Astrocyte (in vitro differentiated cells and primary cell): Measurements from ENCODE around the gene TBC1D9B. TPM values are rescaled to one million over a fixed set of nuclear protein-coding genes. Genes with fewer than 3 reads are reported as not detected.

Source experiments
- DNase-seq: peaks from one replicate; pipeline ENCODE4 v3.0.0-alpha.2; 2010; ENCODE audit warnings: low read depth
- FAIRE-seq: peaks from 2 replicates; lab custom pipeline; 2011; peaks lifted over from hg19 to GRCh38; lab: Jason Lieb, UNC
- H2AFZ ChIP-seq: 2 replicates; pipeline ENCODE4 v1.6.0; 2012; ENCODE audit warnings: low read depth, low read length, inconsistent platforms
- H3K27ac ChIP-seq: 2 replicates; pipeline ENCODE4 v1.5.1; 2011; ENCODE audit warnings: low read depth, low read length, inconsistent platforms
- H3K27me3 ChIP-seq: 2 replicates; pipeline ENCODE4 v1.6.0; 2011; ENCODE audit warnings: low read length, inconsistent platforms; ENCODE audit not compliant: insufficient read depth
- H3K36me3 ChIP-seq: 2 replicates; pipeline ENCODE4 v1.5.1; 2011; ENCODE audit warnings: low read length, inconsistent platforms; ENCODE audit not compliant: insufficient read depth
- H3K4me1 ChIP-seq: 2 replicates; pipeline ENCODE4 v1.5.1; 2011; ENCODE audit warnings: low read length, inconsistent platforms; ENCODE audit not compliant: insufficient read depth
- H3K4me2 ChIP-seq: 2 replicates; pipeline ENCODE4 v1.6.0; 2012; ENCODE audit warnings: low read length, inconsistent platforms
- H3K4me3 ChIP-seq: 2 replicates; pipeline ENCODE4 v1.5.1; 2011; ENCODE audit warnings: low read depth, mild to moderate bottlenecking, low read length, inconsistent platforms; ENCODE audit not compliant: insufficient read depth
- H3K79me2 ChIP-seq: 2 replicates; pipeline ENCODE4 v1.6.0; 2012; ENCODE audit warnings: mild to moderate bottlenecking, low read length, inconsistent platforms; ENCODE audit not compliant: insufficient read depth
- H3K9ac ChIP-seq: 2 replicates; pipeline ENCODE4 v1.6.0; 2012; ENCODE audit warnings: mild to moderate bottlenecking, low read length, inconsistent platforms
- H3K9me3 ChIP-seq: 2 replicates; pipeline ENCODE4 v1.5.1; 2012; ENCODE audit warnings: low read depth, mild to moderate bottlenecking, low read length, inconsistent platforms; ENCODE audit not compliant: insufficient read depth
- H4K20me1 ChIP-seq: 2 replicates; pipeline ENCODE4 v1.6.0; 2012; ENCODE audit warnings: low read length, inconsistent platforms; ENCODE audit not compliant: insufficient read depth
- H3K27ac Mint-ChIP-seq: one replicate; pipeline ENCODE4 v1.8.0; 2021; ENCODE audit warnings: mild to moderate bottlenecking, mixed read lengths; ENCODE audit not compliant: unreplicated experiment
- H3K27me3 Mint-ChIP-seq: one replicate; pipeline ENCODE4 v1.8.0; 2021; ENCODE audit warnings: low read depth, mixed read lengths; ENCODE audit not compliant: unreplicated experiment
- H3K36me3 Mint-ChIP-seq: one replicate; pipeline ENCODE4 v1.8.0; 2021; ENCODE audit warnings: low read depth, mixed read lengths; ENCODE audit not compliant: unreplicated experiment
- H3K4me1 Mint-ChIP-seq: one replicate; pipeline ENCODE4 v1.8.0; 2021; ENCODE audit warnings: low read depth, mixed read lengths; ENCODE audit not compliant: unreplicated experiment
- H3K4me3 Mint-ChIP-seq: one replicate; pipeline ENCODE4 v1.8.0; 2021; ENCODE audit warnings: mild to moderate bottlenecking, moderate library complexity, mixed read lengths; ENCODE audit not compliant: unreplicated experiment
- H3K9me3 Mint-ChIP-seq: one replicate; pipeline ENCODE4 v1.8.0; 2021; ENCODE audit warnings: mild to moderate bottlenecking, mixed read lengths; ENCODE audit not compliant: unreplicated experiment
- EZH2 ChIP-seq: IDR thresholded peaks from 2 replicates; pipeline ENCODE4 v1.6.1; 2012; ENCODE audit warnings: mild to moderate bottlenecking, low read length, inconsistent platforms; ENCODE audit not compliant: insufficient read depth
- total RNA-seq: library from RNA; stranded (reverse); gene quantifications from 2 replicates; pipeline ENCODE4 v1.2.1, GENCODE V29; 2021
- TF ChIP-seq, protein P1 (sequence below): IDR thresholded peaks from 2 replicates; pipeline ENCODE4 v1.5.1; 2011; ENCODE audit warnings: low read depth, mild to moderate bottlenecking, inconsistent platforms, low read length, moderate library complexity; ENCODE audit not compliant: insufficient read depth

TBC1D9B gene
- total RNA-seq, 1 donor from 2014 or later: 89.9 TPM

DNA sequence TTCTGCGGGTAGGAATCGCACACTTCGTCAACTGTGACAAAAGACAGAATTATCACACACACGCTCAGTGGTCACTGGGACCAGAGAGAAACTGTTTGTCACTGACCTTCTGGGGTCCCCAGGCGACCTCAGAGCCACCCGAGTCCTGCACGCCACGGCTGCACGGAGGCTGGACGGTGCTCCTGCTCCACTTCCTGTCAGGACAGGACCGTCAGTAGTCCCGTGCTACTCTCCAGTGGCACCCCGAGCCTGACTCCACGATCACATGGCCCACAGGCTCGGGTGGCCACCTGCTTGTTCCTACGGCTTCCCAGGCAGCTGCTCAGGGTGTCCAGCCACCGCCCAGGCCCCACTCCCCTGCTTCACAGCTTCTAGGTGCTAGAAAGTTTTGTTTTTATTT is 66.9 kb downstream of the TBC1D9B start:
- Histone ChIP-seq H3K9ac (no peak overlapping the region), H2AFZ (no peak overlapping the region), H3K4me2 (no peak overlapping the region), H3K9me3 (peaks cover 2% of the 10 kb centered on the region), H3K27ac (no peak overlapping the region), H3K4me1 (no peaks in the 10 kb centered on the region), H3K79me2 (no peaks in the 10 kb centered on the region), H3K36me3 (peaks cover 20% of the 10 kb centered on the region), H3K4me3 (no peak overlapping the region), H3K27me3 (no peaks in the 10 kb centered on the region), H4K20me1 (peaks cover 23% of the 10 kb centered on the region)
- H3K4me1 Mint-ChIP-seq: peaks cover 8% of the 10 kb centered on the region
- no peaks in the 10 kb centered on the region for H3K27me3 Mint-ChIP-seq
- TF ChIP-seq, protein P1, sequence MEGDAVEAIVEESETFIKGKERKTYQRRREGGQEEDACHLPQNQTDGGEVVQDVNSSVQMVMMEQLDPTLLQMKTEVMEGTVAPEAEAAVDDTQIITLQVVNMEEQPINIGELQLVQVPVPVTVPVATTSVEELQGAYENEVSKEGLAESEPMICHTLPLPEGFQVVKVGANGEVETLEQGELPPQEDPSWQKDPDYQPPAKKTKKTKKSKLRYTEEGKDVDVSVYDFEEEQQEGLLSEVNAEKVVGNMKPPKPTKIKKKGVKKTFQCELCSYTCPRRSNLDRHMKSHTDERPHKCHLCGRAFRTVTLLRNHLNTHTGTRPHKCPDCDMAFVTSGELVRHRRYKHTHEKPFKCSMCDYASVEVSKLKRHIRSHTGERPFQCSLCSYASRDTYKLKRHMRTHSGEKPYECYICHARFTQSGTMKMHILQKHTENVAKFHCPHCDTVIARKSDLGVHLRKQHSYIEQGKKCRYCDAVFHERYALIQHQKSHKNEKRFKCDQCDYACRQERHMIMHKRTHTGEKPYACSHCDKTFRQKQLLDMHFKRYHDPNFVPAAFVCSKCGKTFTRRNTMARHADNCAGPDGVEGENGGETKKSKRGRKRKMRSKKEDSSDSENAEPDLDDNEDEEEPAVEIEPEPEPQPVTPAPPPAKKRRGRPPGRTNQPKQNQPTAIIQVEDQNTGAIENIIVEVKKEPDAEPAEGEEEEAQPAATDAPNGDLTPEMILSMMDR: no peak
- no peak for TF ChIP-seq EZH2
- H3K9me3 Mint-ChIP-seq: peaks cover 5% of the 10 kb centered on the region
- H3K36me3 Mint-ChIP-seq: peaks cover 53% of the 10 kb centered on the region
- no peak for DNase-seq
- no peak overlapping the region for H3K4me3 Mint-ChIP-seq
- no peak for FAIRE-seq
- no peak overlapping the region for H3K27ac Mint-ChIP-seq

DNA sequence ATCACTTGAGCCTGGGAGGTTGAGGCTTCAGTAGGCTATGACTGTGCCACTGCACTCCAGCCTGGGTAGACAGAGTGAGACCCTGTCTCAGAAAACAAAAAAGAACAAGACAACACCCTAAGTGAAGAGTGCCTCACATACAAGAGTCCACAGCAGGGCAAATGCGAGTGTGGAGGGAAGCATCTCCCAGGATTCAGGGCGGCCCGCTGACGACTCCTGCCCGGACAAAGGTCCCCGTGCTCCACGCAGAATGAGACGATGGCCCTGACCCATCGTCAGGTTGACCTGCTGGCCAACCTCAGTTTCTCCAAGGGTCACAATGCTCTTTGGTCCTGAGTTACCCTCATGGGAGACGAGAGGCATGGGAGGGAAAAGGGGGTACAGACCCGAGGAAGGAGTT is 67.4 kb downstream of the TBC1D9B start:
- Histone ChIP-seq H3K27me3 (no peaks in the 10 kb centered on the region), H3K4me2 (no peak overlapping the region), H3K27ac (no peak overlapping the region), H4K20me1 (peaks cover 23% of the 10 kb centered on the region), H2AFZ (no peak overlapping the region), H3K9me3 (no peaks in the 10 kb centered on the region), H3K36me3 (peaks cover 20% of the 10 kb centered on the region), H3K79me2 (no peaks in the 10 kb centered on the region), H3K4me3 (no peak overlapping the region), H3K9ac (no peak overlapping the region), H3K4me1 (no peaks in the 10 kb centered on the region)
- TF ChIP-seq, protein P1: no peak
- TF ChIP-seq EZH2: no peak
- Mint-ChIP-seq H3K27me3 (no peaks in the 10 kb centered on the region), H3K9me3 (peaks cover 4% of the 10 kb centered on the region), H3K36me3 (peaks cover 51% of the 10 kb centered on the region), H3K27ac (no peak overlapping the region), H3K4me1 (peaks cover 8% of the 10 kb centered on the region), H3K4me3 (no peak overlapping the region)
- no peak for DNase-seq
- no peak for FAIRE-seq

DNA sequence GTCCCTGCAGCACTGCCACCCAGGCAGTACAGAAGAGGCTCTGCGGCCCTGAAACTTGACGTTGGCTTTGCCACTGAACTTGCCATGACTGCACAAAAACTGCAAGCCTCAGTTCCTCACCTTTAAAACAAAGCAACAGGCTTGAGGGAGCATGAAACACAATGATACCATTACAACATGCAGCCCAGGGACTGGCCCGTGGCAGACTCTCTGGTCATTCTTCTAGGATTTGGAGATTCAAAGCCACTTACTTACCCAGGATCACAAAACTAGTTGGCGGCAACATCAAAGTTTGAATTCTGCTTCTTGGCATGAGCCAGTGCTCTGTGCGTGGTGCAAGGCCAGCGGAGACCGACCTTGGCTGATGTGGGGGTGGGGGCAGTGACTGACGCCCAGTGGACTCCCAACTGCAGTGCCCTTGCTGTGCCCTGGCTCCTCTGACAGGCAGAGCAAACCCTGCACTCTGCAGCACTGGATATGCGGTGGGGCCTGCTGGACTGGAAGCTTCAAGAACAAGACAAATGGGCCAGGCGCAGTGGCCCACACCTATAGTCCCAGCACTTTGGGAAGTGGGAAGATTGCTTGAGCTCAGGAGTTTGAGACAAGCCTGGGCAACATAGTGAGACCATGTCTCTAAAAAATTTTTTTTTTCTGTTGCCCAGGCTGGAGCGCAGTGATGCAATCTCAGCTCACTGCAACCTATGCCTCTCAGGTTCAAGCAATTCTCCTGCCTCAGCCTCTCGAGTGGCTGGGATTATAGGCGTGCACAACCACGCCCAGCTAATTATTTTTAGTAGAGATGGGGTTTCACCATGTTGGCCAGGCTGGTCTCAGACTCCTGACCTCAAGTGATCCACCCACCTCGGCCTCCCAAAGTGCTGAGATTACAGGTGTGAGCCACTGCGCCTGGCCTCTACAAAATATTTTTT is 68.1 kb downstream of the TBC1D9B start:
- H3K27ac Mint-ChIP-seq: no peak overlapping the region
- no peaks in the 10 kb centered on the region for H3K27me3 Mint-ChIP-seq
- H3K9me3 ChIP-seq: no peaks in the 10 kb centered on the region
- peaks cover 23% of the 10 kb centered on the region for H4K20me1 ChIP-seq
- H2AFZ ChIP-seq: no peak overlapping the region
- TF ChIP-seq, protein P1: no peak
- TF ChIP-seq EZH2: no peak
- H3K36me3 Mint-ChIP-seq: peaks cover 46% of the 10 kb centered on the region
- H3K9me3 Mint-ChIP-seq: no peaks in the 10 kb centered on the region
- H3K4me1 ChIP-seq: no peaks in the 10 kb centered on the region
- H3K36me3 ChIP-seq: peaks cover 20% of the 10 kb centered on the region
- no peak overlapping the region for H3K27ac ChIP-seq
- H3K79me2 ChIP-seq: no peaks in the 10 kb centered on the region
- H3K27me3 ChIP-seq: no peaks in the 10 kb centered on the region
- DNase-seq (no peak), FAIRE-seq (no peak)
- no peak overlapping the region for H3K4me3 ChIP-seq
- peaks cover 8% of the 10 kb centered on the region for H3K4me1 Mint-ChIP-seq
- H3K4me2 ChIP-seq: no peak overlapping the region
- no peak overlapping the region for H3K4me3 Mint-ChIP-seq
- H3K9ac ChIP-seq: no peak overlapping the region
